Astrocyte of the cerebellum (primary cell): Measurements from ENCODE around the gene SERINC3.

ENCODE experiments used
- DNase-seq: peaks from one replicate; pipeline ENCODE4 v3.0.0-alpha.2; 2011; ENCODE audit warnings: low read depth
- H3K4me3 ChIP-seq: 2 replicates; pipeline ENCODE4 v1.5.1; 2011; ENCODE audit warnings: mild to moderate bottlenecking, low read depth, low read length, moderate library complexity
- in situ Hi-C: cut with HindIII; loops from 2 replicates; pipeline ENCODE4 v1.10.0; 2017; ENCODE audit warnings: low sequenced_read_pairs
- TF ChIP-seq, protein P1 (sequence below): IDR thresholded peaks from 2 replicates; pipeline ENCODE4 v1.5.1; 2012; ENCODE audit warnings: low read length, low read depth, moderate library complexity, mild to moderate bottlenecking; ENCODE audit errors: missing control alignments

Gene SERINC3

DNA sequence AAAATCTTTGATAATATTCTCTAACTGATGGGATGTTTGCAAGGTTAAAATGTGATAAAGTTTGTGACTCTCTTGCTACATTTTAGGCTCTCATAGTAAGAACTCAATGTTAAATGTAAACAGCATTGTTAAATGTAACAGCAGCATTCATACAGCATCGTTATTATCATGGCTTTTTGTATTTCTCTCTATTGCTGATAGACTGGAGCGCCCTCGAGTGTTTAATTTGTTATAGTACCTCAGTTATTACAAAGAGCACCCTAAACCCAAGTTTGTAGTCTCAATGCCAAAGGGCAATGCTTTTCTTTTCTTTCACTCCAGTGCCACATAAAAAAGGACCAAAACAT lies 61.1 kb downstream of the SERINC3 start:
- DNase-seq = peak; percentile 16
- H3K4me3 ChIP-seq = no peak overlapping the region
- in situ Hi-C loops = loop anchor here (5.0 to 10.0 kb wide), 2 partner anchors 78 to 336 kb away; no protein-coding TSS in a partner anchor
- TF ChIP-seq, protein P1, sequence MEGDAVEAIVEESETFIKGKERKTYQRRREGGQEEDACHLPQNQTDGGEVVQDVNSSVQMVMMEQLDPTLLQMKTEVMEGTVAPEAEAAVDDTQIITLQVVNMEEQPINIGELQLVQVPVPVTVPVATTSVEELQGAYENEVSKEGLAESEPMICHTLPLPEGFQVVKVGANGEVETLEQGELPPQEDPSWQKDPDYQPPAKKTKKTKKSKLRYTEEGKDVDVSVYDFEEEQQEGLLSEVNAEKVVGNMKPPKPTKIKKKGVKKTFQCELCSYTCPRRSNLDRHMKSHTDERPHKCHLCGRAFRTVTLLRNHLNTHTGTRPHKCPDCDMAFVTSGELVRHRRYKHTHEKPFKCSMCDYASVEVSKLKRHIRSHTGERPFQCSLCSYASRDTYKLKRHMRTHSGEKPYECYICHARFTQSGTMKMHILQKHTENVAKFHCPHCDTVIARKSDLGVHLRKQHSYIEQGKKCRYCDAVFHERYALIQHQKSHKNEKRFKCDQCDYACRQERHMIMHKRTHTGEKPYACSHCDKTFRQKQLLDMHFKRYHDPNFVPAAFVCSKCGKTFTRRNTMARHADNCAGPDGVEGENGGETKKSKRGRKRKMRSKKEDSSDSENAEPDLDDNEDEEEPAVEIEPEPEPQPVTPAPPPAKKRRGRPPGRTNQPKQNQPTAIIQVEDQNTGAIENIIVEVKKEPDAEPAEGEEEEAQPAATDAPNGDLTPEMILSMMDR = peak; percentile 51

DNA sequence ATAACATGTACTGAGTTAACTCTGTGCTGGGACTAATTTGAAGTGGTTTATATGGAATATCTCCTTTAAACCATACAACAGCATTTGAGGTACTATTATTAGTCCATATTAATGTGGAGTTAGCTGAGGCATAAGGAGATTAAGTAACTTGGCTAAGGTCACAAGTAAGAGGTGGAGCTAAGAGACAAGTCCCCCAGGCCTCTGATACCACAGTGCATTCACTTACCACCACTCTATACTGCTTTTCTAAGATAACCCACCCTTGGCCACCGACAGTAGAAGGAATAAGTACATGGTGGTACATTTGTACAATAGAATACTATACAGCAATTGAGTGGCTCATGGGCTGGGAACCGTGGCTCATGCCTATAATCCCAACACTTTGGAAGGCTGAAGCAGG lies 62.6 kb downstream of the SERINC3 start:
- TF ChIP-seq, protein P1 = no peak
- H3K4me3 ChIP-seq = no peak overlapping the region
- no peak for DNase-seq
- in situ Hi-C loops = no loop called here

DNA sequence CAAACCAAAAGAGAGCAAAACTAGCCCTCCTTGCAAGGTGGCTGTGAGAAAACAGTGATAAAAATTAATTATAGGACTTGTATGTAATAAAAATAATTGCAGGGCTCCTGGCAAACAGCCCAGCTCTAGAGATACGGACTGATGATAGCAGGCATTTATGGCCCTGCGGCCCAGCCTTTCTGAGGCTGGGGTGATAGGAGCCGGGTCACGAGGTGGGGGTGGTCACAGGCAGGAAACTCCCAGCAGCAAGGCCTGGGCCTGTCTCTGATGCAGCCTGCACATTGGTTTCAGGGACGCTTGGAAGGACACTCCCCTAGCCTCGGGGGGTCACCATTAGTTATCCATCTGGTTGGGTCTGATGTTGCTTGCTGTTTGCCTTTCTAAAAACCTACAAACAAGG lies 64.9 kb downstream of the SERINC3 start:
- no peak overlapping the region for H3K4me3 ChIP-seq
- in situ Hi-C loops = no loop called here
- TF ChIP-seq, protein P1 = no peak
- DNase-seq = no peak

DNA sequence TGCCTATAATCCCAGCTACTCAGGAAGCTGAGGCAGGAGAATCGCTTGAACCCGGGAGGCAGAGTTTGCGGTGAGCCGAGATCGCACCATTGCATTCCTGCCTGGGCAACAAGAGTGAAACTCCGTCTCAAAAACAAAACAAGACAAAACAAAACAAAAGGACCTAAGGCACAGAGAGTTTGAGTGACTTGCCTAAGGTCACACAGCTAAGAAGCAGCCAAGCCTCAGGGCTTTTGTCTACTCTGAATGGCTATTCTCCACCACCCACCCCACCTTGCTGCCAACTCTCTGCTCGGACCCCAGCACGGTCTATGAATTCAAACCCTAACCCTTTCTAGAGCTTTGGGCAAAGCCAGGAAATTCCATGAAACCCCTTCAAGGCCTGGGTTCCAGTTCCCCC lies 65.3 kb downstream of the SERINC3 start:
- in situ Hi-C loops = no loop called here
- TF ChIP-seq, protein P1 = no peak
- H3K4me3 ChIP-seq = no peak overlapping the region

DNA sequence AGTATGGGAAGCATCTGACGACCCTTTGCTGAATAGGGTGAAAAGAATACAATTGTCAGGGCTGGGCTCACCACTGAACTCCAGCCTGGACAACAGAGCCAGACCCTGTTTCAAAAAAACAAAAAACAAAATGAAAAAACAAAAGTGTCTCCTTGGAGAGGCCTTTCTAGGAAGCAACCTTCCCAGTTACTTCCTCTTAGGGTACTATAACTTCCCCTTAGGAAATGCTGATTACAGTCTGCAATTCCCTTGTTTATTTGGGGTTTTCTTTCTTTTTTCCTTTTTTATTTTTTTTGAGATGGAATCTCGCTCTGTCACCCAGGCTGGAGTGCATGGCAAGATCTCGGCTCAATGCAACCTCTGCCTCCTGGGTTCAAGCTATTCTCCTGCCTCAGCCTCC lies 66.7 kb downstream of the SERINC3 start:
- in situ Hi-C loops = no loop called here

More for the DNA sequence above, 65.3 kb downstream of the SERINC3 start:
- no peak for DNase-seq

DNA sequence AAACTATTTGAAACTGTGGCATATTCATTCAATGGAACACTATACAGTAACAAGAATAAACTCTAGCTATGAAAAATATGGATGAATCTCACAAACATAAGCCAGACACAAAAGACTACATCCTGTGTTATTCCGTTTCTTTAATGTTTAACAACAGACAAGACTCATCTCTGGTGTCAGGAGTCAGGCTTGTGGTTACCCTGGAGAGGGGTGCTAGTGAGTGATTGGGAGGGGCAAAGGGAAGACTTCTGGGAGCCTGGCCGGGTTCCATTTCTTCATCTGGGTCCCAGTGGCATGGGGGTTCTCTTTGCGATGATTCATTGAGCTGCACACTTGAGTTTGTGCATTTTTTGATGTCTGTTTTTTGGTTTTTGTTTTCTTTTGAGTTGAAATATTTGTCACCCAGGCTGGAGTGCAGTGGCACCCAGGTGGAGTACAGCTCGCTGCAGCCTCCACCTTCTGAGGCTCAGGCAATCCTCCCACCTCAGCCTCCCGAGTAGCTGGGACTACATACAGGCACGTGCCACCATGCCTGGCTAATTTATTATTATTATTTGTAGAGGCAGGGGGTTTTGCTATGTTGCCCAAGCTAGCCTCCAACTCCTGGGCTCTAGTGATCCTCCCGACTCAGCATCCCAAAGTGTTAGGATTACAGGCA lies 67.4 kb downstream of the SERINC3 start:
- in situ Hi-C loops = no loop called here
- H3K4me3 ChIP-seq = no peak overlapping the region
- TF ChIP-seq, protein P1 = no peak
- DNase-seq = no peak

More for the DNA sequence above, 66.7 kb downstream of the SERINC3 start:
- H3K4me3 ChIP-seq = no peak overlapping the region
- TF ChIP-seq, protein P1 = no peak
- no peak for DNase-seq
